GM21390 (cell line): ENCODE measurements around the gene SH3TC2.
A peak's percentile ranks its signal among the peaks of the same experiment; 100 is the strongest.

Experiments used
- ATAC-seq: cut with Tn5 transposase; IDR thresholded peaks from one replicate; pipeline ENCODE4 v1.9.1; 2021; ENCODE audit not compliant: unreplicated experiment

The SH3TC2 gene

DNA sequence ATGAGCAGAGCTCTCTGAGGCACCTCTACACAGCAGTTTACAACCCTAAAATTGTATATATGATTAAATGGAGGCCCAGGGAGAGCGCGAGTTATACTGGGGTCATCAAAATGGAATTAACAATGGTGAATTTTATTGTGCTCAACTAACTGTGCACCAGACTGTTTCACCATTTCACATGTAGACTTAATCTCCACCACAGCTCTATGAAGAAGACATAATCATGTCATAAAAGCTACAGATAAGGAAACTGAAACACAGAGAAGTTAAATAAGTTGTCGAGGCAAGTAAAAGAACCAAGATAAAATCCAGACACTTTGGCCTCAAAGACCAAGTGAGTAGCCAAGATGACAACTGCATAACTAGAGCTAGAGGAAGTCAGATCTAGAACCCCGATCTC lies 1.5 kb downstream of the SH3TC2 start:
- no peak for ATAC-seq

GRCh38 chr5:149060325-149060724 lies 2.5 kb downstream of the SH3TC2 start:
- no peak for ATAC-seq

- no peak for ATAC-seq
Measured at GRCh38 chr5:149056616-149057165, 6.2 kb downstream of the SH3TC2 start.

DNA sequence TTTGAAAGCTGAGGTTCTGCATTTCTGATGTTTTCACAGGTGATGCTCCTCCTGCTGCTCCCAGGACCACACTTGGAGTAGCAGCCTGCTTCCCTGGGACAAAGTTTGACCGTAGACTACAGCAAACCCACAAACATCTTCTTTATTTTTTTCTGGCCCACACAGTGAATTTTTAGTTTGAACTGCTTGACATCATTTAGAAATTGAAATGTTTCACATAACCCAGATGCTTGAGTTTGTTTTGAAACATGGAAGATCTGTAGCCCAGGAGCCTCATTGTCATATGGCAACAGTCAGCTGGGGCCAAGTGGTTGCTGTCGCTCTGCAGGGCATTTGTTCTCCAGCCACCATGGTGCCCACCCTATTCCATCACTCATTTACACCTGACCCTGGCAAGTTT lies 8.4 kb downstream of the SH3TC2 start:
- no peak for ATAC-seq

GRCh38 chr5:149053072-149053695 lies 9.7 kb downstream of the SH3TC2 start:
- ATAC-seq, result no peak

DNA sequence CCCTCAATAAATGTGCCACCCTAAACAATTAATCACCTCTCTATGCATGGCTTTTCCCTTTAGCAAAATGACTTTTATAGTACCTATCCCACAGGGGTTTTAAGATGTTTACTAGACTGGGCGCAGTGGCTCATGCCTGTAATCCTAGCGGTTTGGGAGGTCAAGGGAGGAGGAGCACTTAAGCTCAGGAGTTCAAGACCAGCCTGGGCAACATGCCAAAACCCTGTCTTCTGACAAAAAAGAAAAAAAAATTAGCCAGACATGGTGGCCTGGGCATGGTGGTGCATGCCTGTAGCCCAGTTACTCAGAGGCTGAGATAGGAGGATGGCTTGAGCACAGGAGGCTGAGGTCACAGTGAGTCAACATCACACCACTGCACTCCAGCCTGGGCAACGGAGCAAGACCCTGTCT lies 13.5 kb downstream of the SH3TC2 start:
- no peak for ATAC-seq

DNA sequence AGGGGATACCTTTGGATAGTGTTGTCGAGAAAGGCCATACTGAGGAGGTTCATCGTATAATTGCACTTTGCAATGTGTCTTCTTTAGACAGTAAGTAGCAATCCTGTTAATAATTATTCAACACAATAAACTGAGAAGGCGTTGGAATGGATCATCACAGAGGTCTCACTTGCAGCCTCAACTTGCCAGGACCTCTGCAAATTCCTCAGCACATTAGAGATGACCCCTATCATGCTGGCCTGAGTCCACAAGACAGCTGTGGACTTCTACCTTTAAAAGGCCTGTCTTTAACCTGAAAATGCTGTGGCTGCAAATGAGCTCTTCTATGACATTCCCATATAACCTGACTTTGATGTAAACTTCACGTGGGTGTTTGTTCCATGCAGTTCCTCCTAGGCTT lies 14.1 kb downstream of the SH3TC2 start:
- ATAC-seq, result no peak

GRCh38 chr5:149047462-149047861 lies 15.4 kb downstream of the SH3TC2 start:
- no peak for ATAC-seq

DNA sequence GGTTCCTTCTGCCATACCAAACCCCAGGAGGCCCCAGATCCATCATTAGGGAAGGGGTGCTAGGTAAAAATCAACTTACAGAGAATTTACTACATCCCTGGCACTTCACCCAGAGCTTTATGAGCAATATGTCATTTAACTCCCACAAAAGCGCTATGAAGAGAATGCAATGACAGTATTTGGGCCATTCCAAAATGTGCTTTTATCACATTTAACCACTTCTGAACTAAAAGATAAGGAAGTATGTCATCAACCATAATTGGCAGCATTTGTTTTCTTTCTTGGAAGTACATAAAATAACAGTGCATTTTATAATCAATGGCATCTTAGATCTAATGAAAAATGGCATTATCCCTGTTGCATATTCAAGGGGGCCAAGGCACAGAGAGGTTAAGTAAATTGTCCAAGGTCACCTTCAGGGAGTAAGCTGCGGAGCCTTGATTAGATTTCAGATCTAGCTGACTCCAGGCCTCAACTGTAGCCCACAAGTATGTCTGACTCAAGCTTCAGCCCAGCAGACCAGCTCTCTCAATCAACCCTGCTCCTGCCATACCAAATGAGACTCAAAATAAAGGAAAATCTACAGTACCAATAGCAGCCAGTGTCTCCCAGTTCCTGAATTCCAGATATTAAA lies 16.5 kb downstream of the SH3TC2 start:
- no peak for ATAC-seq

GRCh38 chr5:149045089-149045460 lies 17.8 kb downstream of the SH3TC2 start:
- ATAC-seq, result no peak

- ATAC-seq, result no peak
Measured at GRCh38 chr5:149044453-149045088, 18.3 kb downstream of the SH3TC2 start.

- ATAC-seq, result no peak
Measured at GRCh38 chr5:149043641-149044040, 19.2 kb downstream of the SH3TC2 start.

DNA sequence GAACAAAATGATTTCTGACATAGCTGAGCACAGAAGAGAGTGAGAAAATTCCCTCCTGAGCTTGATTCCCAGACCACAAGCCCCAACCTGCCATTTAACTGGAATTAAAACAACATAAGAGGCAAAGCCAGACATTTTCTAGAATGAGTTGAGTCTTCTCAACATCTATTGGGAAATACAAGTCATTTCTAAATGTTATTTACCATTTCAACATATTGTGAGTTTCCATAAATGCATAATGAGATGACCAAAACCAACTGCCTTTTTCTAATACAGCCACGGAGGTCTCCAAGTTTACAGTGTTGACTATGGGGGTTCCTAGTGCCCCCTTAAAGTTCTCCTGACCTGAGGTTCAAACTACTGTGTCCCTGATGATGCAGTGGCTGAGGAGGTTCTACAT lies 20.0 kb downstream of the SH3TC2 start:
- ATAC-seq, result no peak

GRCh38 chr5:149041242-149041641 lies 21.6 kb downstream of the SH3TC2 start:
- ATAC-seq, result no peak

DNA sequence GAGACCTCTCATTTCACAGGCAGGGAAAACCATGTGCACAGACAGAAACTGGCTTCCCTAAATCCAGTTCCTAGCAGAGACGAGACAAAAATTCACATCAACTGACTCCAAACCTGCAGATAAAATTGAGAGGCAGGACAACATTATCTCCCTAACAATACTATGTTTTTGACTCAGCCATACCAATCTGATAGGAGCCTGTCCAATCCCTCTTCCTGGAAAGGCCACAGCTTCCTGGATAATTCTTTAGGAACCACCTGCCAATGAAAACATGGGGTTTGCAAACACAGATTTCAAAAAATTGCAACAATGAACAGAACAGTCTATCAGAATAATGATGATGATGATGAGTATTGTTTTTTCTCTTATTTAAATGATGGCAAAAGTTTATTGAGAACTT lies 22.4 kb downstream of the SH3TC2 start:
- ATAC-seq, result no peak

DNA sequence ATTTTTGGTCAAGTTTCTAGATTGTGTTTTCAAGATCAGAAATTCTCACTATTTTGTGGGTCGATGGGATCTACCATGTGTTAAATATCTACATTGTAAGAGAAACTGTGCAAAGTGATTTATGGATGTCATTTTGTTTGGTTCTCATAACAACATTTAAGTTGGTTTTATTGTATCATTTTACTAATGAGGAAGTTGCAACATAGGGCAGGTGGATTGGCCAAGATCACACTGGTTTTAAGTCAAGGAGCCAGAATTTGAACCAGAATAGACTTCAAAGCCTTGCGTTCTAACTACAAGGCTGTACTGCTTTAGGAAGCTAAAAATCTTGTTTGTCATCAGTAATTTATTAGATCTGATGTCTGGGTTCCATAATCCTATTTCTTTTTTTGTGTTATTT lies 23.4 kb downstream of the SH3TC2 start:
- no peak for ATAC-seq

DNA sequence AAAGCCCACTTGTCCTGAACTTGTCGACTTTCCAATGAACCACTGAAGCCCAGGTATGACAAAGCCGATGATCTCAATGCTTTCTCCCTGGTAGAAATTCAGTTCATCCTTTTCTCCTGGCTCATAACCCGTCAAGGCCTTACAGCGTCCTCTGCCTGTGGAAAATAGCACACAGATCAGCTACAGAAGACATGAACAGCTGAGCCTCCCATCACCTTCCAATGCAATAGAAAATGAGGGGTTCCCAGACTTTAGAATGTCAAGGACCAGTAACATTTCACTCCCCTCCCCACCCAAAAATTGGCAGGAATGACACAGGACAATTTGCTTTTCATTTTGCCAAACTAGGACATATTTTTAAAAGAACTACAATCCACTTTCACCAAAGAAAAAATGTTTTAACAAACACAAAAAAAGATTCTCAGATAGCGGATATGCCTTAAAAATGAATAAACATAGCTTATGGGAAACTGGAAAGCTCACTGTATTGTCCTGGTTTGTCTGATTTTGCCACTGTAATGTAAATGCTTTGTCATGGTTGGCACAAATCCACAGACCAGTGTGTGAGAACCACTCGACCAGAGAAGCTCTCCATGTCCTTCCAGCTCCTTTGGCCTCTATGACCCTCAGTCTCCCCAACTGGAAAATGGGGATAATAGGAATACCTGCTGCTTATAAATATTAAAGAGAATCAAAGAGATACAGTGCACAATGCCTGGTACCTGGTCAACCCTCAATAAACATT lies 24.4 kb downstream of the SH3TC2 start:
- no peak for ATAC-seq

- no peak for ATAC-seq
Measured at GRCh38 chr5:149037817-149038216, 25.0 kb downstream of the SH3TC2 start.

GRCh38 chr5:149036970-149037369 lies 25.9 kb downstream of the SH3TC2 start:
- no peak for ATAC-seq

- no peak for ATAC-seq
Measured at GRCh38 chr5:149036168-149036567, 26.7 kb downstream of the SH3TC2 start.

DNA sequence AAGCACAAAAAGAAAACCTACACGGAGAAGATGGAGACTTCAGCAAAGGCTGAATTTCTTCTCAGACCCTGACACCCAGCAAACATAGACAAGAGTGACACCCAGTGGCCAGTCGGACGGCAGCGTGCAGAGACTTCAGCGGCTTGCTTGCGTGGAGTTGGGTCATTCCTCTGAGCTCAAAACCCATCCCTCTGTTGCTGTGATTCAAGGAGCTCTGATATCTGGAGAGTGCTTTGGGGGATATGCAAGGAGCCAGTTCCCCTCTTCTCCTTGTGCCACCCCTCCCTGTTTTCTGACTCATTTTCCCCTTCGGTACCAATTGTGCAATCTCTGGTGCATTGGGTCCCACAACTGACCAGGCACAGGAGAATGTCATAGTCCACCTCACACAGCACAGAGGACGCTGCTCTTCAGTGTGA lies 27.5 kb downstream of the SH3TC2 start:
- peak; percentile 94 for ATAC-seq
